Rectal smooth muscle tissue (tissue), 1 donor: Measurements from ENCODE around the gene ULK4.

Experiments used
- H3K27ac ChIP-seq: one replicate; pipeline ENCODE4 v1.7.0; 2013; ENCODE audit warnings: low read depth, low read length, inconsistent platforms
- H3K27me3 ChIP-seq: one replicate; pipeline ENCODE4 v1.7.0; 2013; ENCODE audit warnings: low read length; ENCODE audit not compliant: control insufficient read depth, insufficient read depth
- H3K36me3 ChIP-seq: one replicate; pipeline ENCODE4 v1.7.0; 2013; ENCODE audit warnings: low read length; ENCODE audit not compliant: control insufficient read depth, insufficient read depth
- H3K4me1 ChIP-seq: one replicate; pipeline ENCODE4 v1.7.0; 2013; ENCODE audit warnings: low read length; ENCODE audit not compliant: control insufficient read depth, insufficient read depth
- H3K4me3 ChIP-seq: one replicate; pipeline ENCODE4 v1.7.0; 2013; ENCODE audit warnings: low read length
- H3K9ac ChIP-seq: one replicate; pipeline ENCODE4 v1.7.0; 2013; ENCODE audit warnings: low read length

Gene ULK4

GRCh38 chr3:41328926-41329325 is 633.0 kb downstream of the ULK4 start:
- no peak overlapping the region for H3K9ac ChIP-seq
- no peaks in the 10 kb centered on the region for H3K27me3 ChIP-seq
- no peak overlapping the region for H3K27ac ChIP-seq
- no peak overlapping the region for H3K4me3 ChIP-seq
- H3K36me3 ChIP-seq, result no peaks in the 10 kb centered on the region
- no peaks in the 10 kb centered on the region for H3K4me1 ChIP-seq

GRCh38 chr3:41327718-41328117 is 634.2 kb downstream of the ULK4 start:
- Histone ChIP-seq H3K27me3 (no peaks in the 10 kb centered on the region), H3K4me1 (no peaks in the 10 kb centered on the region)

DNA sequence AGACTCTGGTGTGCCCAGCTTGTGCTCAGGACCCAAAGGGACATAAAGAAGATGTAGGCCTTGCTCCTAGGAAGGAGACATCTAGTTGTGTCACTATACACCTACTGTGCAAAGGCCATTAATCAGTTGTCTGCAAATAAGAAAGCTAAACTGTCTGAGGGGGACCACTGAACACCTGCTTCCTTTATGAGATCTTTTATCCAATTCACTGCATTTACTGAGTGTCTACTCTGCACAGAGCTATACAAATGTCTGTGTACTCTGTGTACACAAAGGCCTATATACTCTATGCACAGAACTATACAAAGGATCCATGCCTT is 637.8 kb downstream of the ULK4 start:
- H3K36me3 ChIP-seq, result no peaks in the 10 kb centered on the region
- H3K27me3 ChIP-seq, result no peaks in the 10 kb centered on the region
- no peak overlapping the region for H3K4me3 ChIP-seq
- no peak overlapping the region for H3K9ac ChIP-seq
- H3K27ac ChIP-seq, result no peak overlapping the region
- H3K4me1 ChIP-seq, result no peaks in the 10 kb centered on the region

More at GRCh38 chr3:41327718-41328117, 634.2 kb downstream of the ULK4 start:
- no peak overlapping the region for H3K27ac ChIP-seq
- H3K36me3 ChIP-seq, result no peaks in the 10 kb centered on the region
- no peak overlapping the region for H3K4me3 ChIP-seq
- H3K9ac ChIP-seq, result no peak overlapping the region

DNA sequence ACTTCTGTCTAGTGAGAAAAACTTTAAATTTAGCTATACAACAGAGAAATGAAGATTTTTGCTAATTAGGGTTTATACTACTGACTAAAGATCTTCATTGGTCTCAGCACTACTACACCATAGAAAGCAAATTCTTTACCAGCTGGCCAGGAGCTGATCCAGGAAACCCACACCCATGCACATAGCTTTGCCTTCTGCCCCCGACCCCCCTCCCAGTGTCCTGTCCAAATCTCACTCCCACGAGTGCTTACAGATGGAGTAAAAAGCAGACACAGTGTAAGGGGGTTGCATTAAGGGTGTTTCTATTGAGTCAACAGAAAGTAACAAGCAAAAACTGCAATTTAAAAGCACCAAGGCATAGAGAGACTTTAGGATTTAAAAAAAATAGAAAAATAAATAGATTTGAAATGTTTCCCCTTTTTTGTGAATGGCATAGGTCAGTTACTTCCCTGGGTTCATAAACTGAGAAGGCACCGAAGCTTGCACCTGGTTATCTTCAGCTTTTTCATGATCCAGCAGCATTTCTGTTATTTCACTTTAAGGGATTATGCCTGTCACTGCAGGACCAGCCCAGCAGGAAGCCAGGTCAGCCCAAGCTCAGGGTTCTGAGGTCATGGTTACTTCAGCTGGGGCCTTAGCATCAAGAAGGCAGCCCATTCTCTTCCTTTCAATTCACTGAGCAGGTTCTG is 638.3 kb downstream of the ULK4 start:
- no peak overlapping the region for H3K9ac ChIP-seq
- no peak overlapping the region for H3K4me3 ChIP-seq
- H3K27ac ChIP-seq, result no peak overlapping the region
- H3K27me3 ChIP-seq, result no peaks in the 10 kb centered on the region
- no peaks in the 10 kb centered on the region for H3K4me1 ChIP-seq
- no peaks in the 10 kb centered on the region for H3K36me3 ChIP-seq

- Histone ChIP-seq H3K4me1 (no peaks in the 10 kb centered on the region), H3K9ac (no peak overlapping the region), H3K27ac (no peak overlapping the region), H3K36me3 (no peaks in the 10 kb centered on the region), H3K4me3 (no peak overlapping the region), H3K27me3 (no peaks in the 10 kb centered on the region)
Observed at GRCh38 chr3:41321642-41321980, 640.3 kb downstream of the ULK4 start.

DNA sequence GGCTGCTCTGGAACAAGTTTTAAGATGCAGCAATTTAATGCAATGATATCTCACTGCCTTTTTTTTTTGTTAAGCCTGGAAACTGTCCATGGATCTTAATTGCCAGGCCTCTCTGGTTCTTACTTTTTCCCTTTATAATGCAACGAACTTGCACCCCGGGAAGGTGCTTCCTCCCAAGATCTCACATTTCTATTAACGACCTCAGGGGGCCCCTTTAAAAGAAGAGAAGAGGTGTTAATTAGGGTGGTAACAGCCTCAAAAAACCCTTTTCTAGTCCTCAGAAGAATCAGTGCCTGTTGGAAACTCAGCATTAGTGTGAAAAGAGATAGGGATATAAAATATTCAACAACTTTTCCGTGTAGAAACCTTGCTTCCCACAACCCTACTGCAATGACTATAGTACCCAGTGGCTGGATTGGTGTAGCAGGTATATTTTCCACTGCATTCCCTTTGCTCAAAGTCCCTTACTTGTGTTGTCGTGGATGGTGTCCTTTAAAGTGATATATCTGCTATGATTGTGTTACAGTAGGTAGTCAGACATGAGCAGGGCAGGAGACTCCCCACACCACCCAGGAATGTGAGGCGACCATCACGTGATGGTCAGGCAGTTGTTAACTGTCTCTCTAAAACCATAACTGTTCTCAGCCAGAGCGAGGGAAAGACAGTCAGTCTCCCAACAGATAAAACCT is 640.8 kb downstream of the ULK4 start:
- no peaks in the 10 kb centered on the region for H3K27me3 ChIP-seq
- no peak overlapping the region for H3K4me3 ChIP-seq
- no peaks in the 10 kb centered on the region for H3K36me3 ChIP-seq
- H3K9ac ChIP-seq, result no peak overlapping the region
- no peaks in the 10 kb centered on the region for H3K4me1 ChIP-seq
- no peak overlapping the region for H3K27ac ChIP-seq

- H3K4me1 ChIP-seq, result no peaks in the 10 kb centered on the region
- H3K27me3 ChIP-seq, result no peaks in the 10 kb centered on the region
- no peak overlapping the region for H3K4me3 ChIP-seq
- H3K9ac ChIP-seq, result no peak overlapping the region
- no peak overlapping the region for H3K27ac ChIP-seq
- no peaks in the 10 kb centered on the region for H3K36me3 ChIP-seq
Observed at GRCh38 chr3:41318520-41318919, 643.4 kb downstream of the ULK4 start.

DNA sequence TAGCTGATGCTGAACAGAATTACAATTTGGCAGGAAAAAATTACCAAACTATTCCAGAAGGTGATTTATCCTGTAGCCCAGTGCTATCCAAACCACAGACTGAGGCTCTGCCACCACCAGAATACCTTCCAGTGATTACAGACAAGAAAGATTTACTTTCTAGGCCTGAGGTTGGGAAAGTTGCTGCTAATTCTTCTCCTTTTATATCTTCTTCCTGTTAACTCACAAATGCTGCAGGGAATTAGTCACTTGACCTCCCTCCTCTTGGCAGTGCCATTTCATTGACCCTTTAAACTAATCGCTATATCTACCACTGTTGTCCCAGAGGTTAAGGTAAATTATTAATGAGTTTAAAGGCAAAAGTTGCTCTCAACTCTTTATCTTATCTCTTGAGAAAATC is 644.2 kb downstream of the ULK4 start:
- Histone ChIP-seq H3K4me1 (no peaks in the 10 kb centered on the region), H3K9ac (no peak overlapping the region), H3K36me3 (no peaks in the 10 kb centered on the region), H3K27ac (no peak overlapping the region), H3K27me3 (no peaks in the 10 kb centered on the region), H3K4me3 (no peak overlapping the region)

GRCh38 chr3:41317298-41317697 is 644.6 kb downstream of the ULK4 start:
- H3K36me3 ChIP-seq, result no peaks in the 10 kb centered on the region
- H3K27me3 ChIP-seq, result no peaks in the 10 kb centered on the region
- H3K4me1 ChIP-seq, result no peaks in the 10 kb centered on the region
- H3K27ac ChIP-seq, result no peak overlapping the region
- H3K9ac ChIP-seq, result no peak overlapping the region
- no peak overlapping the region for H3K4me3 ChIP-seq

DNA sequence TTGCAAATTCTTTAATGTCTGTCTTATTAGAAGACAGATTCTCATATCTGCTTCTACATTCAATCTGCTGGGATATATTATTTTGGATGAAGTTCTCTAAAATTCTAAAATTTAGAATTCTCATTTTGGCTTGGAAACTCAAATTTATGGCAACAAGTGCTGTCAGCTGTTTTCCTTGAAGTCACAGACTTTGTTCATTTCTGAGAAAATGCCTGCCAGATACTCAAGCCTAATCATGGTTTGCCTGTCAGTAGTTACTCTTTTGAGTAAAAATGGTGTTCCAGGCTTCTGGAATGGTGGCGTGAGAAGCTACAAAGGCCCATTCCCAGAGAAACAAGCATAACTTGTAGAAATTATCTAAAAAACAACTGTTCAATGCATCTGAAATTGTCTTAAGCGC is 646.8 kb downstream of the ULK4 start:
- H3K27me3 ChIP-seq, result no peaks in the 10 kb centered on the region
- no peaks in the 10 kb centered on the region for H3K4me1 ChIP-seq
- H3K9ac ChIP-seq, result no peak overlapping the region
- no peak overlapping the region for H3K27ac ChIP-seq
- H3K4me3 ChIP-seq, result no peak overlapping the region
- H3K36me3 ChIP-seq, result no peaks in the 10 kb centered on the region

DNA sequence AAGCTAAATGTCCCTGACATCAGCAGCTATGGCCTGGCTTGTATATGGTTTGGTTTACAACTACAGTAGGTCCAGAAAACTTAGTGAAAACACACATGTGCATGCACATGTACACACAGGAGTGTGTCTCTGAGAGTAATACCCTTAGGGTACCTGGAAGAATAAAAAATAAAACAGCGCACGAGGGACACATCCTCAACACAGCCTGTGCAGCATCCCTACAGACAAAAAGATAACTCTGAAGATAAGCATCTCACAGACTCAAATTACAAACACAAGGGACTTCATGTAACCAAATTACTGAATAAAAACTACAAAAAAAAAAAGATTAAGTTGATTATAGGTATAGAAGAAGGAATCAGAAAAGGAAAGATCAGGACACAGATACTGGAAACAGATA is 653.8 kb downstream of the ULK4 start:
- Histone ChIP-seq H3K36me3 (no peaks in the 10 kb centered on the region), H3K27me3 (no peaks in the 10 kb centered on the region), H3K4me1 (peaks cover 2% of the 10 kb centered on the region), H3K9ac (no peak overlapping the region), H3K4me3 (no peak overlapping the region), H3K27ac (no peak overlapping the region)

GRCh38 chr3:41307065-41307464 is 654.8 kb downstream of the ULK4 start:
- Histone ChIP-seq H3K27ac (no peak overlapping the region), H3K9ac (no peak overlapping the region), H3K36me3 (no peaks in the 10 kb centered on the region), H3K4me1 (peaks cover 2% of the 10 kb centered on the region), H3K27me3 (no peaks in the 10 kb centered on the region), H3K4me3 (no peak overlapping the region)

DNA sequence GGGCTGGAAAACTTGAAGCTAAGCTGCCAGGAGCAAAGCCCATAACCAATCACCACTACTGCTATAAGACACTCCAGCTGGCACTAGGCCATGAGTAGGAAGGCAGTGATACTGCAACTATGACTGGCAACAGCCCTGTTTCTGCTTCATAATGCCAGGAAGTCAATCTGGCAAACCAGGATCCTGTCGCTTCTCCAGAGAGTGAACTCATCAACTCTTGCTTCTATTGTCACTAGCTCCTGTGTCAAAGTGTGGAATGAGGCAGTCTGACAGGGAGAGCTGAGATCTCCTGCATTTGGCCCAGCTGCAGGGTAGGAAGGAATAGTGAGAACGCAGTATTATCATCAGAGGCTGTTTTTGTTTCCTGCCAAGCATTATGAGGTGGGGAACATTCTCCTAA is 657.3 kb downstream of the ULK4 start:
- Histone ChIP-seq H3K36me3 (no peaks in the 10 kb centered on the region), H3K9ac (no peak overlapping the region), H3K27ac (no peak overlapping the region), H3K4me3 (no peak overlapping the region), H3K4me1 (peaks cover 2% of the 10 kb centered on the region), H3K27me3 (no peaks in the 10 kb centered on the region)
